Bone marrow (tissue), 2 donors: Measurements from ENCODE around the gene METTL25B.

Source experiments
- DNase-seq, 2 donors: peaks; one replicate each; lab custom pipeline; 2025; lab: John Stamatoyannopoulos, UW

Gene METTL25B

DNA sequence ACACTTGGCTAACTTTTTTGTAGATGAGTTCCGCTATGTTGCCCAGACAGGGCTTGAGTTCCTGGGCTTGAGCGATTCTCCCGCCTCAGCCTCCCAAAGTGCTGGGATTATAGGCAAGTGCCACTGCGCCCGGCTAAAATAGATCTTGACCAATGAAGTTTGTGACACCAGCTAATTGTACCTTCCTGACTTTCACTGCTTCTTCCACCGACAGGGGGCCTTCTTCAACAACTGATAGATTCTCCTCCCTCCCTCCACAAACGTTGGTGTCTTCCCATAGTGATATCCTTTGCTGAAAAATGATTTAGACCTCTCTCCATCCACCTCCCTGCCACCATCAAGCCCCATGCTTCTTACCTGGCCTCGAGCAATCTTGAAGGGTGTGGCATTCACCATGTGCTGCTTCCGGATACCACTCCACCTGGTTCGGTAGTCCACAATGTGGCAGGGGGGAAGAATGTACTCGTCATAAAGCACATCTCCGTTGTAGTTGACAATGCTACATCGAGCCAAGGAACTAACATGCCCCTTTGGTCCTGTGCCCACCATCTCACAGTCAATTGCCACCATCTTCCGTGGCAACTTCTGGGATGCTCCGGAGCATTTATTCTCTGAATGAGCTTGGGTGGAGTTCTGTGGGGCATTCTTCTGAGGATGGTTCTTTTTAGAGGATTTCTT is 1.6 kb upstream of the METTL25B start:
- DNase-seq, result peak in 1 of 2 donors; percentile 26

DNA sequence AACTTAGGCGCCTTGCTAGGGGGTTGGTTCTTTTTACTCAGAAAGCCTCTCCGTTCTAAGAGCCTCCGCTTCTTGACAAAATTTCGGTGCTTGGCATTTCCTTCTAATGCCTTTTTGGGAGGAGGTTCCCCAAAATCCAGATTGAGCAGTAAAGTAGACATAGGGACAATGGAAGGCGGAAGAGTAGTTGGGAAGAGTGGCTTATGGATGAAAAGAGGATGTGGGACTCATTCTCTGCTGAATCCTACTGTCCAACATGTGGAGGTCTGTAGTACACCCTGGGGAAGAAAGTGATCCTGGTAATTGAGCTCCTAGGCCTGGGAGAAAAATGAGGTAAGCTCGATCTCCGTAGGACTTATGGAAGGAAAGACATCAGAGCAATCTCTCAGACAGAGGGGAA is 777 bp upstream of the METTL25B start:
- DNase-seq, result no peak

DNA sequence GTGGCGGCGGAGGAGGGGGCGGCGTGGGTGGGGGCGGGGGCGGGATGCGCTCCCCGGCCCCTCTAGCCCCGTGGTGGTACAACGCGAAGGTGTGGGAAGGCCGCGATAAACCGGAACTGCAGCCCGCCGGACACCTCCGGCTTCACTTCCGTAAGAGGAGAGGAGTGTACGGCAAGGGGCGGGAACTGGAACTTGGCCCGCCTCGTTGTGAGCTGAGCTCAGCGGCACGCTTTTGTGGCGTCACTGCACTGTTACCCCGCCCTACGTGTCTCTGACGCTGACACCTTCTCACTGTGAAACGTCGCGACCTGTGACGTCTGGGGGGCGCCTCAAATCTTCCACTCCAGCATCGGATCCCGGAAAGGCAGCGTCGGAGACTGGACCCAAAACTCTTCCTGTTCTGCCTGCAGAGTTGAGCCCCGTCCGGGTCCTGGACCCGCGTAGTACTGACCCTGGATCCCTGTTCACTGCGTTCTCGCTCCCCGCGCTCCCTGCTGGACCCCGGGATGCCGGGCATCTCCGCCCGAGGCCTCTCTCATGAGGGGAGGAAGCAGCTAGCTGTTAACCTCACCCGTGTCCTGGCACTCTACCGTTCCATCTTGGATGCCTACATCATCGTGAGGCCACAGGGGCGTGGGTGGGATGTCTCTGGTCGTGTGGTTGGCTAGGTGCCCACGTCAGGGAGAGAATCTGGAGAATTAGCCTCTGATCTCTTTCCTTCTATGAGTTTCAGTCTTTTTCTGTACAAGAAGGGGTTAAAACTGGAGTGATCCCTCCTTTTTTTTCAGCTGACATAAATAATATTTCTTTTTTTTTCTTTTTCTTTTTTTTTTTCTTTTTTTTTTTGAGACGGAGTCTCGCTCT is 562 bp downstream of the METTL25B start, which contains the start of gene ISG20L2:
TSS of gene ISG20L2 (minus strand) at position 168 of the 864 bp plus-strand sequence. CDS start 1,114 bp downstream, outside the sequence.
- peak; percentile 93 to 98 for DNase-seq

DNA sequence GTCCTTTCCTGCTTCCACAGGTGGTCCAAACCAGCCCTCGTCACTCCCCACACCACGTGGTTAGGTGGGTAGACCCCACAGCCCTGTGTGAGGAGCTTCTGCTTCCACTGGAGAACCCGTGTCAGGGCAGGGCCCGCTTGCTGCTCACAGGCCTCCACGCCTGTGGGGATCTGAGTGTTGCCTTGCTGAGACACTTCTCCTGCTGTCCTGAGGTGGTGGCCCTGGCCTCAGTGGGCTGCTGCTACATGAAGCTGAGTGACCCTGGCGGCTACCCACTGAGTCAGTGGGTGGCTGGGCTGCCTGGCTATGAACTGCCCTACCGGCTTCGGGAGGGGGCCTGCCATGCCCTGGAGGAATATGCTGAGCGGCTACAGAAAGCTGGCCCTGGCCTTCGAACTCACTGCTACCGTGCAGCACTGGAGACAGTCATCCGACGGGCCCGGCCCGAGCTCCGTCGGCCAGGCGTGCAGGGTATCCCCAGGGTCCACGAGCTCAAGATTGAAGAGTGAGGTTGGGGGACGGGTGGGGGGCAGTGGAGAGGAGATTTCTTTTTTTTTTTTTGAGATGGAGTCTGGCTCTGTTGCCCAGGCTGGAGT is 5.8 kb downstream of the METTL25B start:
- DNase-seq, result no peak

DNA sequence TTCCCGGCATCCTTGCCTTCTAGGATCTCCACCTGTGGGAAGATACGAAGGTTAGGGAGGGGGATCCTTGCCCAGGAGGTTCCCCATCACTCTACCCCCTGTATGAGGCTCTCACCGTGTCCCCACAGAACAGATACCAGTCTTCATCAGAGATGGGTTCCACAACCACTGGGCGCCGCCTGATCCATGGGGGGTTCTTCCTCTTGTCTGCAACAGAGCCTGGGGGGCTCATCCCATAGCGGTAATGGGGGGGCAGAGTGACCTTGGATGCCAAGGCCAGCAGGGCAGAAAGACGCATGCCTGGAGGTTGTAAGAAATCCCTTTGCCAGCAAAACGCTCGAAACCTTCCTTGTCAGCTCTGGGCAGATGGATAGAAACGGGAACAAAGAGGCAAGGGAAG is 10.1 kb downstream of the METTL25B start:
- DNase-seq, result no peak

GRCh38 chr1:156738916-156739315 is 10.6 kb downstream of the METTL25B start:
- no peak for DNase-seq

DNA sequence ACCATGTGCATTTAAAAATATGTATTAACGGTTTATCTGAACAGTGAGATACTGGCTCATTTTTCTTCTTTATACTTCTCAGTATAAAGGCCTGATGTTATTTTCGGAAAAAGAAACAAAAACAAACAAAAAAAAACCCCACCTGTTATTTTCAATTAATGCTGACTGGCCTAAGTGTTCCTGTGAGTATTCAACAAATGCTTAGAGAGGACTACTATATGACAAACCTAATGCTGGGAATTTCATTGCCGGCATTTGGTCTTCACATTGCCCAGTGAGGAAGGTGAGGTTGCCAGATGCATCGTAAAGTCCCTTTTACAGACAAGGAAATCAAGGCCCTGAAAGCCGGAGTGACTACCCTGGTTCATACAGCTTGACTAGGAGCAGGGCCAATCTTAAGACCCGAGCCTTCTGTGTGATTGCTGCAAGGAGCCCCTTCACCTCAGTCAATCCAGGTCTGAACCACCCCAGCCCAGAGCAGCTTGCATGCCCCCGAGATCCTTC is 12.0 kb downstream of the METTL25B start:
- no peak for DNase-seq

DNA sequence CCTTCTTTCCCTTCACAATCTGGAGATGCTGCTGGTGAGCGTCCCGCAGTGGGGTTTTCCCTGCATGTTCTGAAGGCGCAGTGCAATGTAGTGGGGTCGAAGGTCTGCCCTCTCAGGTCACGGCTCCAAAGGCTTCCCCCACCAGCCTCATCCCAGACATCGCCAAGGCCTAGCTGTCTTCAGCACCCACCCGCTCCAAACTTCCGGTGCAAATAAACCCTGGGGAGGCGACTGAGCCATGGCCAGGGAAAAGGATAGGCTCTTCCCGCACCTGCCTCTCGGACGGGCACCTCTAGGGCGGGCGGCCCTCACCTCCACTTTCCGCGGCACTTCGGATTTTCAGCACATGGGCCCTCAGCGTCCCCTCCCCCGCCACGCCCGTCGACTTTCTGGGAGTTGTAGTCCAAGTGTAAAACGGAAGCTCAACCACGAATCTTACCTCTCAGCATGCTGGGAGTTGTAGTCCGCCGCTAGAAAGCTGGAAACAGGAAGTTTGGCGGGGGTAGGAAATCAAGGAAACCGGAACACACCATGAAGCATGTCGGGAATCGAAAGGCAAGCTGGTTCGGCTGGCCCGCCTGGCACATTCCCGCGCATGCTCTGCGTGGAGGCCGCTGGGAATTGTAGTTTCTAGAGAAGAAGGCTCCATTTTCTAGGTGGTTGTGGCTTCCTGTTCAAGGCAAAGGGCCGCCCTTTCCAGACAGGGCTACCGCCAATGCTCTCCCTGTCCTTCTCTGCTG is 12.6 kb downstream of the METTL25B start, which contains the start of gene MRPL24:
TSS of gene MRPL24 (minus strand) at position 348 of the 740 bp plus-strand sequence. CDS start 2,384 bp downstream, outside the sequence.
- DNase-seq, result peak; percentile 78 to 99

- no peak for DNase-seq
Measured at GRCh38 chr1:156741481-156741983, 13.3 kb downstream of the METTL25B start.

DNA sequence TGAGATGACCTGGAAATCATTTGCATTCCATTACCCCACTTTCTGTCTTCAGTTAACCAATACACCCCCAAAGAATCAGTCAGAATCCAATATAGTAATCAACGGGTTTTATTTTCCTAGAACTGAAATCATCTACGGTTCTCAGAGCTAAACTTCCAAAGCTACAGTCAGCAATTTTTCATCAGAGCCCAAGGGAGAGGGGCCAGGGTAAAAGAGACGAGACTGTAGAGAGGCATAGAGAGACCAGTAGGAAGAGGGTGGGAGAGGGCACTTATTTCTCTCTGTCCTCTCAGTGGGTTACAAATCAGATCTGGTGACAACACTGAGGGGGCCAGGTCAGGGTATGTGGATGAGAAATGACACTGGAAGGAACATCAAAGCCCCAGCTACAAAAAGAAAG is 13.7 kb downstream of the METTL25B start:
- DNase-seq, result no peak

DNA sequence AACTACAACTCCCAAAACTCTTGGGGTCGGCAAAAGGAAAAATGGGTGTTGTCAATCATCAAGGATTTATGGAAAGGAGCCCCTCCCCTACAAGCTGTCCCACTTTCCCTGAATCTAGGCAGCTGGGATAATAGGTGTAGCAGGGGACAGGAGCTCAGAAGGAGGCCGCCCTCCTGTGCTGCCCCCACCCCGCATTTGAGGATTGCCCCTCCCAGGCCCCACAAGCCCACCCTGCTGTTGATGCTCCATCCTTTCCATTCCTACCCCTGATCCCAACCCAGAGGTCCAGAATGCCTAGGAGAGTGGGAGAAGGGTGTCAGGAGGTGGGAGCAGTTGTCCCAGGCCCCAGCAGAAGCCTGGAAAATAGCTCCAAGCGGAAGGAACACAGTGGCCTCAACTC is 14.5 kb downstream of the METTL25B start:
- no peak for DNase-seq

- DNase-seq, result no peak
Measured at GRCh38 chr1:156743367-156744302, 15.4 kb downstream of the METTL25B start.

- no peak for DNase-seq
Measured at GRCh38 chr1:156744344-156744743, 16.1 kb downstream of the METTL25B start.

DNA sequence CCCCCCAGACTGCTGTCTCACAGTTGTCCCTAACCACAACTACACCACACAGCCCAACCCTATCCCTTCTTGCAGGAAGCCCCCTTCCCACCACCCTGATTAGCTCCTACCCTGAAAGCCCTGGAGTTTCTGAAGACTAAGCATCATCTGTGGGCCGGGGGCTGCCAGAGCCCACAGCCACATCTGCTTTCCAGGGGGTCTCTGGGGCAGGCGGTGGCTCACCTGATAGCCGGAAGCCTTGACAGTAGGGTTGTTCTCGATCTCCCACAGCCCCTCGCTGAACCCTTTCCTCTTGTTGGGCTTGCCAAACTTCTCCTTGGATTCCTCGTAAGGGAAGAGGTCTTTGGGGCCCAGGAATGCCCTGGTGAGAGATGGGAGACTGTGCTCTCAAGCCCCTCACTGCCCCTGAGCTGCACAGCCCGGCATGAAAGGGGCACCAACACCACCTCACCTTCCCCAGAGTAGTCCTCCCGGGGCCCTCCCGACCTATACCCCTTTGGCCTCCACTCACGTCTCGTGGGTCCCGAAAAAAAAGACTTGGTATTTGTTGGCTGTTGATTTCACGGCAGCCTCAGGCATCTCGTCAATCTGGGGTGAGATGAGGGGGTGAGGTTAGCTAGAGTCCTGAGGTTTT is 16.6 kb downstream of the METTL25B start:
- no peak for DNase-seq

DNA sequence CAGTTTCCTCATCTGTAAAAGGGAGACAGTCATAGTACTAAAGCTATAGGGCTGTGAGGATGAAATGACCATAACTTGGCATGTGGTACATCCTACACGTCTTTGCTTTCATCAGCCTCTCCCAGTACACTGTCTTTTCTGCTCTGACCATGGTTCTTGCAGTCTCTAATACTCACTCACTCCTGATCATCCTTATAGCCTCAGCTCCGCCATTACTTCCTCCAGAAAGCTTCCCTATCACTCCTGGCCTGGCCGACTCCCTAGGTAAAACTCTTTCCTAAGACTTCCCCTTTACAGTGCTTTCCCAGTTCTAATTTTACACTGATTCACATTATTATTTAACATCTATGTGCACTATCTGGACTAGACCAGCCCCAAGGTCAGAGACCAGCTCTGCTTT is 17.6 kb downstream of the METTL25B start:
- DNase-seq, result no peak

GRCh38 chr1:156746406-156746727 is 18.1 kb downstream of the METTL25B start:
- no peak for DNase-seq

- peak; percentile 36 to 44 for DNase-seq
Measured at GRCh38 chr1:156746728-156747631, 18.7 kb downstream of the METTL25B start.

- DNase-seq, result no peak
Measured at GRCh38 chr1:156747742-156748669, 19.7 kb downstream of the METTL25B start.
